Large intestine (tissue), 3 donors: ENCODE results near the gene PLXNA2. TPM values are rescaled to one million over a fixed set of nuclear protein-coding genes. Genes with fewer than 3 reads are reported as not detected.

Source experiments
- DNase-seq, 2 donors: peaks; one replicate each; pipeline versions ENCODE4 v3.0.0 to v3.0.0-alpha.2; 2013
- H3K27ac ChIP-seq: one replicate; pipeline ENCODE4 v1.5.1; 2013; ENCODE audit warnings: low read length
- H3K27me3 ChIP-seq: 2 replicates; pipeline ENCODE4 v1.6.1; 2013; ENCODE audit warnings: low read length; ENCODE audit not compliant: control insufficient read depth, insufficient read depth
- H3K36me3 ChIP-seq: 2 replicates; pipeline ENCODE4 v1.6.1; 2013; ENCODE audit warnings: low read length; ENCODE audit not compliant: control insufficient read depth, insufficient read depth
- H3K4me1 ChIP-seq: one replicate; pipeline ENCODE4 v1.6.1; 2013; ENCODE audit warnings: low read length; ENCODE audit not compliant: control insufficient read depth, insufficient read depth
- H3K4me3 ChIP-seq: one replicate; pipeline ENCODE4 v1.5.1; 2013; ENCODE audit warnings: low read length
- H3K9me3 ChIP-seq: one replicate; pipeline ENCODE4 v1.6.1; 2013; ENCODE audit warnings: mild to moderate bottlenecking, low read depth, low read length, moderate library complexity; ENCODE audit not compliant: control insufficient read depth
- WGBS: methylation state at CpG from one replicate; pipeline ENCODE4 v1.1.5; 2013; ENCODE audit warnings: low lambda C conversion rate; ENCODE audit not compliant: insufficient coverage; 5-methylcytosine and 5-hydroxymethylcytosine counted together
- polyA plus RNA-seq: library from polyadenylated mRNA; unstranded; fragments of 120-200 nt; gene quantifications from one replicate; pipeline ENCODE4 v1.2.1, GENCODE V29; 2013

PLXNA2 gene
- polyA plus RNA-seq, 1 donor, result 11.7 TPM

DNA sequence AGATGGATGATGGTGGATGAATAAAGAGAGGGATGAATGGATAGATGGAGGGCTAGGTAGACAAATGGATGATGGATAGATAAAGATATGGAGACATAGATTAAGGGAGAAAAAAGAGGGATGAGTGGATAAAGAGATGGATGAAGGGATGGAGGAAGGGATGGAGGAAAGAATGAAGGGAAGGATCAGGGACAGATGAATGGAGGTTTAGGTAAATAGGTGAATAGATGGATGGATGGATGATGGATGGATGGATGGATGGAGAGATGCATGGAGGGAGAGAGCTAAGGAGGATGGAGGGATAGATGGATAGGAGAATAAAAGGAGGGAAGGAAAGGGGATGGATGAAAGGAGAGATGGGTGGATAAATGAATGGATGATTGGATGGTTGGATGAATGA lies 28.8 kb downstream of the PLXNA2 start:
- Histone ChIP-seq H3K9me3 (no peaks in the 10 kb centered on the region), H3K4me1 (no peaks in the 10 kb centered on the region), H3K27me3 (peaks cover 2% of the 10 kb centered on the region), H3K4me3 (no peak overlapping the region), H3K27ac (no peak overlapping the region), H3K36me3 (peaks cover 20% of the 10 kb centered on the region)
- no peak for DNase-seq

GRCh38 chr1:208213786-208214185 lies 30.4 kb downstream of the PLXNA2 start:
- WGBS, result no CpG with 5 or more reads among the region's 3 CpGs
- Histone ChIP-seq H3K36me3 (peaks cover 24% of the 10 kb centered on the region), H3K4me1 (no peaks in the 10 kb centered on the region), H3K9me3 (no peaks in the 10 kb centered on the region), H3K27me3 (peaks cover under 1% of the 10 kb centered on the region), H3K27ac (no peak overlapping the region), H3K4me3 (no peak overlapping the region)
- no peak for DNase-seq

DNA sequence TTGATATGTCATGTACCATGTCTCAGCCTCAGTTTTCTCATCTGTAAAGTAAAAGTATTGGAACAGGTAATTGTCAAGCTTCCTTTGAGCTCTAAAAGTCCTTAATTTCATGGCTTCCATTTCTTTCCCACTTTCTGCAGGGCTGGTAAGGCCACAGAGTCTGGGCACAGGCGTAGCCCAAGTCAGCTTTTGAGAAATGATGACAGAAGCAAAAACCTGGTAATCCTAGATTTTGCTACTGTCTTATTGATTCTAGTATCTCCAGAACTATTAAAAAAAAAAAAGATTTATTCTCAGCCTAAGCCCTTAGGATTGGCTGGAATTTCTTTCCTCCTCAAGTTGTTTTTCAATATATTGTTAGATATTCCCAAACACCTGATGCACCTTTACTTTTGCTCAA lies 31.3 kb downstream of the PLXNA2 start:
- Histone ChIP-seq H3K4me1 (peaks cover 2% of the 10 kb centered on the region), H3K4me3 (no peak overlapping the region), H3K27ac (no peak overlapping the region), H3K9me3 (no peaks in the 10 kb centered on the region), H3K36me3 (peaks cover 31% of the 10 kb centered on the region), H3K27me3 (no peaks in the 10 kb centered on the region)
- DNase-seq, result no peak
- WGBS, result no CpG with 5 or more reads among the region's 1 CpG

- Histone ChIP-seq H3K4me3 (no peak overlapping the region), H3K27ac (no peak overlapping the region)
Measured at GRCh38 chr1:208211921-208212843, 32.0 kb downstream of the PLXNA2 start.

DNA sequence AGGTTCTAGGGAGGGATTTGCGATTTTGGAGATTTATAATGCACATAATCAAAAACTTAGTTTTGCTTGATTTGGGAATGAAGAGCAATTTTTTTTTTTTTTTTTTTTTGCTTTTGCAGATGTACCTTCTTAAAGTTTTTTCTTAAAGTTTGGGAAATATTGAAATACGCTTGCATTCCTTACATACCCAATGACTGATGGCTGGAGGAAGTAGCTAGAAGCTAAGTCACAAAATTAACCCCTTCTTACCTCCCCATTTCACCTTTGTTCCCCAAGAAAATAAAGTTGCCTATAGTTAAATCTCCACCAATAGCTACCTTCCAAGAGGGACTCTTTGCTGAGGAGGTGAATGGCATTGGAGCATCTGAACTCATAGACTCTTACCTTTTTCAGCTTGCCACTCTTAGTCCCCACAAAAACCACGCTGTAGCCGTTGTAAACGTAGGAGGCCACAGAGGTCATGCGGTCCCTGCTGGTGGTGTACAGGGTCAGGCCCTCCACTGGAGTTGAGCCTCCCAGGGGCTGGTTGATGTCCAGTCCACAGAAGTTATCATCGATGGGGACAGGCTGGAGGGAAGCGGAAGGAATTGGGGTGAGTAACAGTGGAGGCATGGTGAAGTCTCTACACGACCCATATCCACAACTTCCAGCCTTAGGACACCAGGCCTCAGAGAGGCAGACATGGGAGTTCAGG lies 34.1 kb downstream of the PLXNA2 start:
- H3K27ac ChIP-seq, result no peak overlapping the region
- H3K4me3 ChIP-seq, result no peak overlapping the region
- H3K9me3 ChIP-seq, result no peaks in the 10 kb centered on the region
- H3K4me1 ChIP-seq, result peaks cover 9% of the 10 kb centered on the region
- H3K27me3 ChIP-seq, result no peaks in the 10 kb centered on the region
- no peak for DNase-seq
- no CpG with 5 or more reads among the region's 9 CpGs for WGBS
- peaks cover 13% of the 10 kb centered on the region for H3K36me3 ChIP-seq

More at GRCh38 chr1:208211921-208212843, 32.0 kb downstream of the PLXNA2 start:
- Histone ChIP-seq H3K27me3 (no peaks in the 10 kb centered on the region), H3K36me3 (peaks cover 30% of the 10 kb centered on the region), H3K4me1 (peaks cover 8% of the 10 kb centered on the region), H3K9me3 (no peaks in the 10 kb centered on the region)
- WGBS, result 100% methylated on average over 1 of the region's 8 CpGs
- no peak for DNase-seq

DNA sequence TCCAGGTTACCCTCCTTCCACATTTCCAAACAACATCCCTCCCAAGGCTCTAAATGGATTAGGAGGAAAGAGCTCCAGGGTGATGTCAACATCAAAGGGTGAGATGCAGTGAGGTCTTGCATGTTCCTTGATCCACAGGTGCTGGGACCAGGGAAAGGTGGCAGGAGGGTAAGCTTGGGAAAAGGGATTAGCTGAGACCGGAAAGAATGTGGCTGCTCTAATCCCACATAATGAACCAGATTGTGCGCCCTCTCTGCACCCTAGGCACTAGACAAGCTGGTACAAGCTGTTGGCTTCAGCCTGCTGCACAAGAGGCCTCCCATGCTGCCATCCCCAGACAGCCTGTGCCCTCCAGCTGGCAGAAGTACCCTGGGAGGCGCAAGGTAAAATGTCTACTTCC lies 34.9 kb downstream of the PLXNA2 start:
- Histone ChIP-seq H3K27ac (no peak overlapping the region), H3K9me3 (no peaks in the 10 kb centered on the region), H3K4me1 (peaks cover 9% of the 10 kb centered on the region), H3K36me3 (peaks cover 13% of the 10 kb centered on the region), H3K4me3 (no peak overlapping the region), H3K27me3 (no peaks in the 10 kb centered on the region)
- DNase-seq, result no peak
- no CpG with 5 or more reads among the region's 3 CpGs for WGBS

DNA sequence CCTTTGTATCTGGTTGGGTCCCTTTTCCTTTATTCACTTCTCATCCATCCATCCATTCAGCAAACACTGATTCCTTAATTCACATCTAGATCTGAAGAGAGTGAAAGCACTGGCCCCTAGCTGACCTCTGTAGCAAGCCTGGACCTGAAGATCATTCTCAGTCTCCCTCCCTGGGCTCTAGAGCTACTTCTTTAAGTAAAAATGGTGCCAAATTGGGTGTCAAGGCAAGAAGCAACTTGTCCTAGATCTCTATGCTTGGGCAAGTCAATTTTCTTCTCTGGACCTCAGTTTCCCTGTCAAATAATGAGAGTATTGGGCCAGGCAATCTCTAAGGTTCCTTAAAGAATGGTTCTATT lies 36.1 kb downstream of the PLXNA2 start:
- Histone ChIP-seq H3K27ac (no peak overlapping the region), H3K4me1 (peaks cover 19% of the 10 kb centered on the region), H3K9me3 (no peaks in the 10 kb centered on the region), H3K36me3 (peaks cover 13% of the 10 kb centered on the region), H3K4me3 (no peak overlapping the region), H3K27me3 (no peaks in the 10 kb centered on the region)
- DNase-seq, result no peak

DNA sequence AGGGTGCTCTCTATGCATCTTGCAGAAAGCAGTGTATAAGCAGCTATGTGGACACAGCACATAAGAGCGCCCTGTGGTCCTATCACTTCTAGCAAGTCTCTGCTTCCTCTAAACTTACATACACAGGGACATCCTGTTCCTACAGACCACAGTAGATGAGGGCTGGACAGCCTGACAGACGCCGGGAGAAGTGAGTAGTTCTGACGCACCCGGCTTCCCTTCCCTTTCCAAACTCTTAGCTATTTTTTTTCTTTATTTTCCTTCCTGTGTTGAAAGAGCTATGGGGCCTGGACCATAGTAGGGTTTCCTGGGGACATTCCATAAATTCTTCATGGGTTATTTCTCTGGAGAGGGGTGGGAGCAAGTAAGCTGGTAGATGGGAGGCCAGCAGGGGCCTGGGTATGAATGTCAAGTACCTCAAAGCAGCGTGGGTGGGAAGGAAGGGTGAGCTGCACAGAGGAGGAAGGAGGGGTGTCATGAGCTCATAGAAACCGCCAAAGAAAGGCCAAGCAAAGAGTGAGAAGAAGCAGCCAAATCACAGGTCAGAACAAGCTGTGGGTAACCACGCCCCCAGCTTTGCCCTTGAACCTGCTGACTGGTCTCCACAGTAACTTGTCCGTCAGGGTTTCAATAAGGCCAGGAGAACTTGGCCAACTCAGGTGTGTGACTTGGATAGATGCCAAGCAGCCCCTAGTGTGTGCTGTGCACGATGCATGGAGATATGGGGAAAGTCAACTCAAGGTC lies 36.6 kb downstream of the PLXNA2 start:
- Histone ChIP-seq H3K4me1 (peaks cover 25% of the 10 kb centered on the region), H3K27me3 (no peaks in the 10 kb centered on the region), H3K27ac (no peak overlapping the region), H3K9me3 (no peaks in the 10 kb centered on the region), H3K4me3 (no peak overlapping the region), H3K36me3 (peaks cover 13% of the 10 kb centered on the region)
- peak in 1 of 2 donors; percentile 43 for DNase-seq
- WGBS, result 100% methylated on average over 1 of the region's 10 CpGs

GRCh38 chr1:208206092-208206698 lies 38.0 kb downstream of the PLXNA2 start:
- no peak overlapping the region for H3K4me3 ChIP-seq
- H3K27ac ChIP-seq, result no peak overlapping the region
- H3K27me3 ChIP-seq, result no peaks in the 10 kb centered on the region
- H3K4me1 ChIP-seq, result peaks cover 33% of the 10 kb centered on the region
- DNase-seq, result no peak
- 29% methylated on average over 1 of the region's 5 CpGs for WGBS
- peaks cover 13% of the 10 kb centered on the region for H3K36me3 ChIP-seq
- no peaks in the 10 kb centered on the region for H3K9me3 ChIP-seq
